PC-9 (cell line): ENCODE data around the gene ZBTB25. TPM values are rescaled to one million over a fixed set of nuclear protein-coding genes. Genes with fewer than 3 reads are reported as not detected.
A peak's percentile ranks its signal among the peaks of the same experiment; 100 is the strongest.

Experiments used
- Bru-seq: library from RNA; stranded (reverse); fragments of 400-500 nt; gene quantifications from one replicate; lab custom pipeline; 2021; lab: Mats Ljungman, UMichigan
- BruChase-seq, 2 experiments: library from RNA; stranded (reverse); fragments of 400-500 nt; gene quantifications; one replicate each; lab custom pipeline; 2021; lab: Mats Ljungman, UMichigan
- BruUV-seq: library from RNA; stranded (reverse); fragments of 400-500 nt; replicated peaks from 2 replicates; lab custom pipeline; 2021; lab: Mats Ljungman, UMichigan
- CTCF ChIA-PET: fragments of 300-600 bp; sonication (Branson Sonifier 250); formaldehyde crosslinking; loops from one replicate; lab custom pipeline; 2022; ENCODE audit warnings: antibody characterized with exemption; lab: Charles Lee
- POLR2A ChIA-PET: fragments of 300-600 bp; sonication (Branson Sonifier 250); formaldehyde crosslinking; loops from one replicate; lab custom pipeline; 2022; ENCODE audit warnings: antibody characterized with exemption; ENCODE audit not compliant: unreplicated experiment; lab: Charles Lee
- DNase-seq, 2 experiments: peaks; one replicate each; pipeline versions ENCODE4 v3.0.0 to v3.0.0-alpha.2; 2015 to 2022; ENCODE audit warnings: mixed read lengths in 1 of 2
- H2AFZ ChIP-seq: fragments of 200-600 bp; sonication (generic); 2 replicates; pipeline ENCODE4 v1.8.1; 2017; ENCODE audit warnings: antibody characterized with exemption
- H3F3A ChIP-seq: fragments of 200-600 bp; sonication (generic); 2 replicates; pipeline ENCODE4 v1.8.1; 2017; ENCODE audit warnings: antibody characterized with exemption, mild to moderate bottlenecking, low read depth; ENCODE audit not compliant: insufficient read depth
- H3K27ac ChIP-seq: fragments of 200-600 bp; sonication (generic); 2 replicates; pipeline ENCODE4 v1.6.1; 2016; ENCODE audit warnings: mixed run types
- H3K27me3 ChIP-seq: fragments of 200-600 bp; sonication (generic); 2 replicates; pipeline ENCODE4 v1.6.1; 2016; ENCODE audit warnings: low read depth, mixed run types; ENCODE audit not compliant: insufficient read depth
- H3K36me3 ChIP-seq: fragments of 200-600 bp; sonication (generic); 2 replicates; pipeline ENCODE4 v1.6.1; 2016; ENCODE audit warnings: low read depth, mixed run types
- H3K4me1 ChIP-seq: fragments of 200-600 bp; sonication (generic); replicated peaks from 2 replicates; pipeline ENCODE4 v1.6.1; 2016; ENCODE audit warnings: mixed run types; ENCODE audit not compliant: insufficient read depth
- H3K4me2 ChIP-seq: fragments of 200-600 bp; sonication (generic); 2 replicates; pipeline ENCODE4 v1.6.1; 2017; ENCODE audit warnings: mixed run types
- H3K4me3 ChIP-seq: fragments of 200-600 bp; sonication (generic); 2 replicates; pipeline ENCODE4 v1.6.1; 2016; ENCODE audit warnings: mixed run types
- H3K79me2 ChIP-seq: fragments of 200-600 bp; sonication (generic); 2 replicates; pipeline ENCODE4 v1.6.1; 2017; ENCODE audit warnings: low read depth, mixed run types
- H3K9me2 ChIP-seq: fragments of 200-600 bp; sonication (generic); 2 replicates; pipeline ENCODE4 v1.8.1; 2017; ENCODE audit warnings: mild to moderate bottlenecking; ENCODE audit not compliant: insufficient read depth
- H3K9me3 ChIP-seq: fragments of 200-600 bp; sonication (generic); 2 replicates; pipeline ENCODE4 v1.8.1; 2016; ENCODE audit warnings: low read depth; ENCODE audit not compliant: insufficient read depth
- H4K20me1 ChIP-seq: fragments of 200-600 bp; sonication (generic); 2 replicates; pipeline ENCODE4 v1.8.1; 2017; ENCODE audit not compliant: insufficient read depth
- CTCF ChIP-seq: fragments of 200-600 bp; sonication (generic); conservative IDR thresholded peaks from 2 replicates; pipeline ENCODE4 v1.6.1; 2017; ENCODE audit warnings: mixed run types, antibody characterized with exemption, mild to moderate bottlenecking, moderate library complexity
- EZH2 ChIP-seq: fragments of 200-600 bp; sonication (generic); IDR thresholded peaks from 2 replicates; pipeline ENCODE4 v1.8.0; 2017; ENCODE audit warnings: antibody characterized with exemption, low read depth
- intact Hi-C: fragments of 100-400 bp; cut with micrococcal nuclease; formaldehyde crosslinking; loops from one replicate; pipeline ENCODE4 v1.10.0; 2022; ENCODE audit not compliant: unreplicated experiment
- long read RNA-seq: library from polyadenylated mRNA; stranded (forward); transcript quantifications from one replicate; pipeline ENCODE4 v2.0.0, GENCODE V29; 2022
- total RNA-seq: library from RNA; stranded (reverse); gene quantifications from 2 replicates; pipeline ENCODE4 v1.2.3, GENCODE V29; 2021

The ZBTB25 gene
- total RNA-seq (18.6 and 22.9 TPM in 2 replicates), Bru-seq, nascent RNA (percentile 73 among the genes with signal in this experiment), BruChase-seq, experiment 1, labeled RNA remaining after a 2-hour chase (percentile 74 among the genes with signal in this experiment), BruChase-seq, experiment 2, labeled RNA remaining after a 6-hour chase (percentile 60 among the genes with signal in this experiment)
- long read RNA-seq, full-length matches to known transcripts = 5 of 24 reads
- long read RNA-seq, partial matches to known transcripts = 0 of 24 reads
- long read RNA-seq, other reads (novel, unspliced or antisense) = 19 of 24 reads

- TF ChIP-seq EZH2 (no peak), CTCF (no peak)
- BruUV-seq = no TSS peak
- Histone ChIP-seq H3K27me3 (no peaks in the 10 kb centered on the region), H2AFZ (peak within 1 kb of the TSS; percentile 93), H4K20me1 (peaks cover 24% of the 10 kb centered on the region), H3K9me2 (no peaks in the 10 kb centered on the region), H3K9me3 (no peaks in the 10 kb centered on the region), H3K36me3 (0 out of 2 replicates have a peak, but pooled peaks cover 8% of the 10 kb centered on the region), H3K4me2 (peak within 1 kb of the TSS; percentile 82), H3K79me2 (peaks cover 85% of the 10 kb centered on the region), H3F3A (peaks cover 45% of the 10 kb centered on the region), H3K27ac (peak within 1 kb of the TSS; percentile 93), H3K4me3 (peak within 1 kb of the TSS; percentile 61), H3K4me1 (peaks cover 55% of the 10 kb centered on the region)
- intact Hi-C loops = loop anchor here (1.0 to 10.0 kb wide), 7 partner anchors 37 to 469 kb away; partner anchors contain the start of genes CHURC1, HSPA2, PLEKHG3 and RAB15
- ChIA-PET POLR2A (interaction anchor here (0.5 to 0.7 kb wide), 4 partner anchors 33 to 125 kb away, joined by 3 to 8 read pairs (median 5); no protein-coding TSS in a partner anchor), CTCF (interaction anchor here (0.6 to 0.7 kb wide), 3 partner anchors 9 to 778 kb away, joined by 5 to 8 read pairs (median 6); no protein-coding TSS in a partner anchor)
- peak; percentile 85 to 94 for DNase-seq
These were observed at the start of gene ZBTB25 for GRCh38 chr14:64503434-64504309. Gene ZBTB25 (minus strand): TSS chr14:64503838. CDS start chr14:64490533, 13,305 bp downstream.

- Histone ChIP-seq H3K4me1 (no peaks in the 10 kb centered on the region), H3K79me2 (no peaks in the 10 kb centered on the region), H3K4me2 (no peak overlapping the region), H3K4me3 (no peak overlapping the region), H3K36me3 (no peaks in the 10 kb centered on the region), H3K27ac (no peak overlapping the region), H3K9me2 (no peaks in the 10 kb centered on the region), H4K20me1 (no peaks in the 10 kb centered on the region), H3K9me3 (no peaks in the 10 kb centered on the region), H3F3A (no peaks in the 10 kb centered on the region), H2AFZ (no peak overlapping the region), H3K27me3 (no peaks in the 10 kb centered on the region)
- no peak for TF ChIP-seq CTCF
- TF ChIP-seq EZH2 = no peak
- CTCF ChIA-PET = no interaction called here
- POLR2A ChIA-PET = interaction anchor here (0.7 kb wide), 1 partner anchor 540 kb away, joined by 5 read pairs; no protein-coding TSS in a partner anchor
- DNase-seq = no peak
- BruUV-seq = no TSS peak
- intact Hi-C loops = no loop called here
These were observed 47.1 kb upstream of the ZBTB25 start for GRCh38 chr14:64550621-64551333.
